Measurements from ENCODE around the gene ADD1. TPM values are rescaled to one million over a fixed set of nuclear protein-coding genes. Genes with fewer than 3 reads are reported as not detected.

The ADD1 gene
- total and polyA plus RNA-seq, 2 donors (not counting 1 experiment from before 2014, with no cell fraction given): 302 to 383 TPM

GRCh38 chr4:2861631-2862436 lies 18.2 kb downstream of the ADD1 start:
- H3K4me3 Mint-ChIP-seq: peak overlapping the region; percentile 46
- DNase-seq: peak; percentile 26
- peak overlapping the region; percentile 64 for H3K27ac Mint-ChIP-seq

More at GRCh38 chr4:2861631-2862436, 18.2 kb downstream of the ADD1 start:
- Histone ChIP-seq H3K9me3 (ENCODE audit: control extremely low read depth in 1 of 3, control insufficient read depth in 2 of 3, insufficient read depth in 1 of 3, low read length in 2 of 3) (peaks cover 0 to 5% (median 0%) of the 10 kb centered on the region in 3 donors), H3K9ac (ENCODE audit: low read length) (peak overlapping the region; percentile 28), H3K27ac (ENCODE audit: low read length in 2 of 2) (peak overlapping the region in 1 of 2 donors; percentile 76), H3K4me1 (ENCODE audit: control insufficient read depth in 2 of 2, insufficient read depth in 2 of 2, low read length in 2 of 2) (peaks cover 85 to 91% of the 10 kb centered on the region in 2 donors), H3K4me2 (replicated peaks; ENCODE audit: low read depth, low read length, poor library complexity, severe bottlenecking) (peak overlapping the region; percentile 51), H3K36me3 (replicated peaks in 1 of 2; ENCODE audit: control extremely low read depth in 1 of 2, control insufficient read depth in 1 of 2, extremely low read depth in 1 of 2, insufficient read depth in 2 of 2, low read length in 1 of 2) (peaks cover 0 to 21% of the 10 kb centered on the region in 2 experiments), H2AFZ (ENCODE audit: insufficient read depth, low read depth, low read length, poor library complexity, severe bottlenecking) (no peak overlapping the region), H3K27me3 (replicated peaks in 1 of 4; ENCODE audit: control extremely low read depth in 1 of 4, control insufficient read depth in 3 of 4, insufficient read depth in 4 of 4, low read length in 3 of 4) (no peaks in the 10 kb centered on the region), H3K79me2 (ENCODE audit: control insufficient read depth, insufficient read depth, low read length) (peaks cover 100% of the 10 kb centered on the region), H4K20me1 (ENCODE audit: control insufficient read depth, insufficient read depth, low read length, poor library complexity, severe bottlenecking) (peaks cover 83% of the 10 kb centered on the region), H3K4me3 (ENCODE audit: control extremely low read depth in 1 of 5, extremely low read depth in 1 of 5, insufficient read depth in 1 of 5, low read depth in 2 of 5, low read length in 4 of 5) (no peak overlapping the region)
- no peaks in the 10 kb centered on the region for H3K27me3 Mint-ChIP-seq
- 95% methylated on average over 2 of the region's 4 CpGs for whole genome bisulfite sequencing (ENCODE audit: insufficient coverage)
- intact Hi-C loops (cut with micrococcal nuclease): no loop called here
- ATAC-seq (ENCODE audit: low read depth): no peak
- H3K4me1 Mint-ChIP-seq: peaks cover 85% of the 10 kb centered on the region
- ChIA-PET POLR2A (interaction anchor here (0.6 to 2.8 kb wide), 3 partner anchors 11 to 109 kb away, joined by 4 to 7 read pairs (median 4); no protein-coding TSS in a partner anchor), CTCF (interaction anchor here (0.6 to 2.5 kb wide), 9 partner anchors 9 to 408 kb away, joined by 3 to 13 read pairs (median 4); no protein-coding TSS in a partner anchor)
- H3K9me3 Mint-ChIP-seq (ENCODE audit: insufficient read depth): no peaks in the 10 kb centered on the region
- no peak for TF ChIP-seq CTCF (IDR thresholded peaks at IDR 0.05)
- no peak for TF ChIP-seq EZH2 (IDR thresholded peaks at IDR 0.05; ENCODE audit: borderline replicate concordance, insufficient read depth, low read depth, low read length, poor library complexity, severe bottlenecking)
